HepG2 (cell line): Measurements from ENCODE around the gene AJM1. TPM values are rescaled to one million over a fixed set of nuclear protein-coding genes. Genes with fewer than 3 reads are reported as not detected.

Experiments
- BCLAF1 ChIP-seq: fragments of 450-650 bp; IDR thresholded peaks from 2 replicates; pipeline ENCODE4 v1.6.1; 2017; ENCODE audit warnings: mild to moderate bottlenecking
- CC2D1A ChIP-seq: sonication (generic); formaldehyde crosslinking; IDR thresholded peaks from 2 replicates; pipeline ENCODE4 v1.8.1; 2023; ENCODE audit warnings: mild to moderate bottlenecking, missing genetic modification reagents
- DZIP1 ChIP-seq: sonication (generic); formaldehyde crosslinking; IDR thresholded peaks from 2 replicates; pipeline ENCODE4 v1.5.0; 2020; ENCODE audit warnings: mild to moderate bottlenecking, missing genetic modification reagents
- GLI4 ChIP-seq: sonication (generic); formaldehyde crosslinking; IDR thresholded peaks from 2 replicates; pipeline ENCODE4 v1.5.1; 2020; ENCODE audit warnings: missing genetic modification reagents, mild to moderate bottlenecking, moderate library complexity, borderline replicate concordance
- GPN1 ChIP-seq: sonication (generic); formaldehyde crosslinking; IDR thresholded peaks from 2 replicates; pipeline ENCODE4 v1.5.1; 2020; ENCODE audit warnings: missing genetic modification reagents, borderline replicate concordance
- HNRNPL ChIP-seq: fragments of 200-400 bp; formaldehyde crosslinking; IDR thresholded peaks from 2 replicates; pipeline ENCODE4 v1.6.1; 2017; ENCODE audit warnings: mild to moderate bottlenecking, low read depth, low read length
- MZF1 ChIP-seq: sonication (generic); formaldehyde crosslinking; IDR thresholded peaks from 2 replicates; pipeline ENCODE4 v1.8.1; 2023; ENCODE audit warnings: mild to moderate bottlenecking, missing genetic modification reagents, borderline replicate concordance
- NAIF1 ChIP-seq: sonication (generic); formaldehyde crosslinking; IDR thresholded peaks from 2 replicates; pipeline ENCODE4 v1.5.0; 2020; ENCODE audit warnings: mild to moderate bottlenecking, missing genetic modification reagents, borderline replicate concordance
- NCOA1 ChIP-seq: sonication (generic); formaldehyde crosslinking; IDR thresholded peaks from 2 replicates; pipeline ENCODE4 v1.9.0; 2021; ENCODE audit warnings: missing genetic modification reagents
- POGZ ChIP-seq: sonication (generic); formaldehyde crosslinking; IDR thresholded peaks from 2 replicates; pipeline ENCODE4 v1.4.0; 2020; ENCODE audit warnings: mild to moderate bottlenecking, missing genetic modification reagents
- SP140L ChIP-seq: sonication (generic); formaldehyde crosslinking; IDR thresholded peaks from 2 replicates; pipeline ENCODE4 v1.4.0; 2020; ENCODE audit warnings: missing genetic modification reagents, borderline replicate concordance
- THRA ChIP-seq: sonication (generic); formaldehyde crosslinking; IDR thresholded peaks from 2 replicates; pipeline ENCODE4 v1.4.0; 2020; ENCODE audit warnings: missing genetic modification reagents, borderline replicate concordance
- TIGD3 ChIP-seq: sonication (generic); formaldehyde crosslinking; IDR thresholded peaks from 2 replicates; pipeline ENCODE4 v1.5.1; 2020; ENCODE audit warnings: mild to moderate bottlenecking, missing genetic modification reagents, borderline replicate concordance
- ZFP36L2 ChIP-seq: sonication (generic); formaldehyde crosslinking; IDR thresholded peaks from 2 replicates; pipeline ENCODE4 v1.4.0; 2020; ENCODE audit warnings: missing genetic modification reagents
- ZIK1 ChIP-seq: sonication (generic); formaldehyde crosslinking; IDR thresholded peaks from 2 replicates; pipeline ENCODE4 v1.5.0; 2020; ENCODE audit warnings: mild to moderate bottlenecking, low read depth, missing genetic modification reagents, borderline replicate concordance
- ZNF20 ChIP-seq: sonication (generic); formaldehyde crosslinking; IDR thresholded peaks from 2 replicates; pipeline ENCODE4 v1.4.0; 2020; ENCODE audit warnings: mild to moderate bottlenecking, moderate library complexity, missing genetic modification reagents
- ZNF326 ChIP-seq: sonication (generic); formaldehyde crosslinking; IDR thresholded peaks from 2 replicates; pipeline ENCODE4 v1.4.0; 2020; ENCODE audit warnings: missing genetic modification reagents, borderline replicate concordance
- ZNF446 ChIP-seq: sonication (generic); formaldehyde crosslinking; IDR thresholded peaks from 2 replicates; pipeline ENCODE4 v1.5.0; 2020; ENCODE audit warnings: mild to moderate bottlenecking, missing genetic modification reagents
- ZNF468 ChIP-seq: sonication (generic); formaldehyde crosslinking; IDR thresholded peaks from 2 replicates; pipeline ENCODE4 v1.8.0; 2022; ENCODE audit warnings: mild to moderate bottlenecking, moderate library complexity, missing genetic modification reagents
- ZNF75D ChIP-seq: sonication (generic); formaldehyde crosslinking; IDR thresholded peaks from 2 replicates; pipeline ENCODE4 v1.8.1; 2023; ENCODE audit warnings: missing genetic modification reagents, mild to moderate bottlenecking, borderline replicate concordance
- ZSCAN9 ChIP-seq: IDR thresholded peaks from 2 replicates; pipeline ENCODE4 v1.6.1; 2016; ENCODE audit warnings: borderline replicate concordance
- ZZZ3 ChIP-seq: sonication (generic); formaldehyde crosslinking; IDR thresholded peaks from 2 replicates; pipeline ENCODE4 v1.4.0; 2020; ENCODE audit warnings: missing genetic modification reagents, mild to moderate bottlenecking, borderline replicate concordance
- polyA plus RNA-seq, 8 experiments: library from polyadenylated mRNA; depleted of rRNA in 3 of 8; stranded (reverse) in 7 of 8; unstranded in 1 of 8; fragments of >200 nt; fragmentation: Illumina TruSeq in 4 of 8; extraction: Trizol in 4 of 8; gene quantifications; 2 replicates each; pipeline versions ENCODE4 v1.2.1 to v1.2.3, GENCODE V29; 2011 to 2016; ENCODE audit warnings: low read depth in 4 of 8, missing spikeins in 1 of 8, mixed read lengths in 1 of 8; ENCODE audit not compliant: insufficient read depth in 1 of 8
- total RNA-seq, 5 experiments: library from RNA; depleted of rRNA; stranded (reverse); fragments of >200 nt; fragmentation: Illumina TruSeq; extraction: Trizol; gene quantifications; 2 replicates each; pipeline ENCODE4 v1.2.3, GENCODE V29; 2016; ENCODE audit warnings: low read depth in 1 of 5

The AJM1 gene
- total and polyA plus RNA-seq, 2 of the 13 experiments (the other 11 are each of a cell fraction or from before 2014, with no cell fraction given): 1.1 to 1.2 TPM

GRCh38 chr9:136847088-136847825, 5.0 kb downstream of the AJM1 start (continued):
- TF ChIP-seq DZIP1 (CRISPR knock-in tag) (no peak), BCLAF1 (no peak), GLI4 (0 out of 2 replicates have a peak, but pooled peaks have one; percentile 88), ZZZ3 (CRISPR knock-in tag) (no peak), SP140L (CRISPR knock-in tag) (no peak), MZF1 (CRISPR knock-in tag) (no peak), CC2D1A (CRISPR knock-in tag) (no peak), POGZ (CRISPR knock-in tag) (no peak), ZIK1 (CRISPR knock-in tag) (0 out of 2 replicates have a peak, but pooled peaks have one; percentile 21), ZSCAN9 (CRISPR knock-in tag) (no peak), GPN1 (CRISPR knock-in tag) (no peak), ZNF75D (CRISPR knock-in tag) (no peak), ZNF20 (CRISPR knock-in tag) (no peak), ZFP36L2 (CRISPR knock-in tag) (no peak), NCOA1 (no peak), TIGD3 (CRISPR knock-in tag) (no peak), ZNF326 (peak; percentile 95), HNRNPL (no peak), THRA (no peak), ZNF446 (CRISPR knock-in tag) (no peak), NAIF1 (CRISPR knock-in tag) (no peak), ZNF468 (CRISPR knock-in tag) (no peak)
